Islet of Langerhans (tissue), 1 donor: ENCODE results near the gene ATP5PD.
A peak's percentile ranks its signal among the peaks of the same experiment; 100 is the strongest.

ENCODE experiments used
- FAIRE-seq: peaks from one replicate; lab custom pipeline; 2011; peaks lifted over from hg19 to GRCh38; lab: Jason Lieb, UNC

ATP5PD gene

GRCh38 chr17:75046407-75047289 is at the start of gene ATP5PD, which contains the start of gene KCTD2:
Gene ATP5PD (minus strand): TSS chr17:75046969. CDS start chr17:75042650, 4,319 bp downstream.
Gene KCTD2 (plus strand): TSS chr17:75047225. CDS start chr17:75047251, 26 bp downstream.
- peak; percentile 21 for FAIRE-seq

GRCh38 chr17:75096082-75096625 is 49.4 kb upstream of the ATP5PD start:
- FAIRE-seq, result no peak

DNA sequence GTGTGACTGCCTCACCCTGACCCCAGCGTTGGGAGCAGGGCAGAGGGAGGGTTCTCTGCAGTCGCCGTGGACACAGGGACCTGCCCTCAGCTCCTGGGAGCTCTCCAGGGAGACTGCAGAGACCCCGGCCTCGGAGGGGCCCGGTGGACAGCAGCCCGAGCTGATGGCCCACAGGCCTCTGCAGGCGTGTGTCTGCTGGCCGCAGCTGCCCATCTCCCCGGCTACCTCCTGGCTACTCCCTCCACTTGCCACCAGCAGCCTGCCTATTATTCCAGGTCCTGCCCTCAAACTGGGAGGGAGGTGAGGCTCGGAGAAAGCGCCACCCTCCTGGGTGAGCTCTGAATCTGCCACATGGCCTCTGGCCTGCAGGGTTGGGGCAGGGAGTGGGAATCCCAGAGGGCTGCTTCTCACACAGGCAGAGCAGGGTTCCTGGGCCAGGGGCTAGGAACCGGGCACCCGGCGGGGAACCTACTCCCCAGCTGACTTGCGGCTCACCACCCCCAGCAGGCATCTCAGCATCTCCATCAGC is 48.2 kb upstream of the ATP5PD start:
- no peak for FAIRE-seq

DNA sequence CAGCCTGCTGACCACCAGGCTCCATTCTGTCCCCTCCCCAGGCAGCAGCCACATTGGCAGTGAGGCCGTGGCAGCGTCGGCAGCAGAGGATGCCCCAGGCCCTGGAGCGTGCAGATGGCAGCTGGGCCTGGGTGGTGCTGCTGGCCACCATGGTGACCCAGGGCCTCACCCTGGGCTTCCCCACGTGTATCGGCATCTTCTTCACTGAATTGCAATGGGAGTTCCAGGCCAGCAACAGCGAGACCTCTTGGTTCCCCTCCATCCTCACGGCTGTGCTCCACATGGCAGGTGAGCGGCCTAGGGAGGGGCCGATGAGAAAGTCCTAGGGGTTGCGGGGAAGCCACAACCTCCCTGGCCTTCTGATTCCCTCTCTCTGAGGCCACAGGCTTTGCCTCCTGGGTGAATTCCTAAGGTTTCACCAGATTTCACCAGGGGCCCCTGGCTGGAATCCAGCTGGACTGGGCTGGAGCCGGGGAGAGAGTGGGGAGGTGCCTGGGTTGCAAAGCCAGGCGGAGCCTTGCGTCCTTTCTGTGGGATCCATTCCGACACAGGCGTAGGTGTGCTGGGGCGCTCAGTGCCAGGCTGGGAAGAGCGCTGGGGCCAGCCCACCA is 46.9 kb upstream of the ATP5PD start:
- FAIRE-seq, result no peak

GRCh38 chr17:75091855-75092327 is 45.1 kb upstream of the ATP5PD start:
- FAIRE-seq, result no peak

DNA sequence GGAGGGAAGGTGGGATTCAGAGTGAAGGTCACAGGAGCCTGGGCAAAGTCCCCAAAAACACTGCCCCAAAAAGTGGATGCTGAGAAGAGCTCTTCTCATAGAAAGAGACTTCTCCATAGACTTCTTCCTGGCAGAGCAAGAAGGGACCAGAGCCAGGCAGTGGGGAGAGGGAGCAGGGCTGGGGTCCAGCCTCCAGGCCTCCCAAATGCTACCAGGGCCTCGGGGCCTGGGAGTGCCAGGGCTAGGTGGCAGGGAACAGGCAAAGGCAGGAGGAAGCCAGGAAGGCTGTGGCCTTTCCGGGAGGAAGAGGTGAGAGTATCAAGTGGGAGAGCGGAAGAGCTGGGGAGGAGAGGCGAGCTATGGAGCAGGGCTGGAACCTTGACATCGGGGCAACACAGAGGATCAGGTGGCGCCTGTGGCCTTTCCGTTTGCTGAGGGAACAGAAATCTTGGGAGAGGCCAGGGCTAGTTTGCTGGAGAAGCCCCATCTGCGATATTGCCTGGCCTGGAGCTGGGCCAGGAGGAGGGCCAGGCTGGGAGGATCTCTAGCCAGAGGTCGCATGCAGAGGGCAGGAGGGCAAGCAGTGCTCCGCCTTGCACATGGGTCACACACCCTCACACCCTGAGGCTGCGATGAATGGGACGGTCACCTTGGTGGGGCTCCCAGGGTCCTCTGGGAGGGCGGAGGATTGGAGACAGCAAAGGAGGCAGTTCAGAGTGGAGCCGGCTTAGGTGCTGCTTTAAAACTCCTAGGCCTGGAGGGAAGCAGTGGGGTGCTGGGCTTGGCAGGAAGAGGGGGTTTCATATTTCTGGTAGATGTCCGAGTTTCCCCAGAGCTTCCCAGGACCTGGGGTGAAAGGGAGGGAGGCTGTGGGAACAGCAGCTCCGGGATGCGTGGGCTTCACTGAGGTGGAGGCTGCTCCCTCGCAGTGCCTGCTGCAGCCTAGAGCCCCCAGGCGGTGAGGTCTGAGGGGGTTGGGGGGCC is 44.4 kb upstream of the ATP5PD start:
- FAIRE-seq, result no peak

DNA sequence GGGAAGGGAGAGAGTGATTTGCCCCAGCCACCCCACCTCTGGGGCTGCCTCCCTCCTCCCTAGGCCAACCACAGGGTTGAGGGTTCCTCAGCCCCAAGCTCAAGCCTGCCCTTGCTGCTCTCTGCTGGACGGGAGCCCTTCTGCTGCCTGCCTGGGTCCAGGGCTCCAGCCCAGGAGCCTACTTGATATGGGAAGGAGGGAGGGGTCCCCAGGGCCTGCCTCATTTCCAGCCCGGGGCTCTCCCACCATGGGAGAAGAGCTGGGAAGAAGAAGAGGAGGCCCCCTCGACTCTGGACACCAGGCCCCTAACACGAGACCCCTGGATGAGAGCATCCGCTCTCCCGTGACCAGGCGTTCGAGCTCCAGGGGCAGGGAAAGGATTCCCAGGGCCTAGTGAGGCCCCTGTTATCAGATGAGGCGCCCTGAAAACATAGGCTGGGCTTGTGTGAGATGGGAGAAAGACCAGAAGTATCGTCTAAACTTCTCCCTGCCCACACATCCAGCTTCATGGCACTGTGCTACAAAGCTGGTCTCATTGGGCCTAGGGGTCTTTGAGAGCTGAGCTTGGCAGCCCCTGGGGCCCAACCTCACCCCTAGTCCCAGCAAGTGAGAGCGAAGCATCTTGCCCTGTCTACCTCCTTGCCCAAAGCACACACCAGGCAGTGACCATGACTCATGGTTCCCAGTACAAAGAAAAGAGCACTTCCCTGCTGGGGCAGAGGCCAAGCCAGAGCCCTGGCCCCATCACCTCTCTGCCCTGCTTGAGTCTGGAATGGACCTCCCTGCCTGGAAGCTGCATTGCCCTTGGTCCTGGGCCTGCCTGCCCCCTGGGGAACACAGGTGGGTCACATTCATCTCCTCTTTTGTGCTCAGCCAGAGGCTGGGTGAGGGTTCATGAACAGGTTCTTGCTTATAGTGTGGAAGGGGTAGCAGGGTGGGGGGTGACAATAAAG is 42.0 kb upstream of the ATP5PD start:
- FAIRE-seq, result no peak

GRCh38 chr17:75087558-75088453 is 41.0 kb upstream of the ATP5PD start, which contains the start of gene SLC16A5:
Gene SLC16A5 (plus strand): TSS chr17:75087954. CDS start chr17:75093637, 5,683 bp downstream.
- FAIRE-seq, result no peak

DNA sequence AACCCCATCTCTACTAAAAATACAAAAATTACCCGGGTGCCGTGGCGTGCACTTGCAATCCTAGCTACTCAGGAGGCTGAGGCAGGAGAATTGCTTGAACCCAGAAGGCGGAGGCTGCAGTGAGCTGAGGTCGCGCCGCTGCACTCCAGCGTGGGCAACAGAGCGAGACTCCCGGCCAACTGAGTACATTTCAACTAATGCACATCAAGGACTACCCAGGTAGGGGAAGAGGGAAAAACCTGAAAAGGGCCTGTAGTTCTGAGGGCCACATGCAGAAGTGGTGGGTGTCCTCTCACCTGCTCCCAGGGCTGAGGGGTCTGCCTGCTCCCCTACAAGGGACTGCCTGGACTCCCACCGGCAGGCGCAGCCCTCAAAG is 40.4 kb upstream of the ATP5PD start:
- no peak for FAIRE-seq

- no peak for FAIRE-seq
These were observed 39.9 kb upstream of the ATP5PD start for GRCh38 chr17:75086496-75087181.

DNA sequence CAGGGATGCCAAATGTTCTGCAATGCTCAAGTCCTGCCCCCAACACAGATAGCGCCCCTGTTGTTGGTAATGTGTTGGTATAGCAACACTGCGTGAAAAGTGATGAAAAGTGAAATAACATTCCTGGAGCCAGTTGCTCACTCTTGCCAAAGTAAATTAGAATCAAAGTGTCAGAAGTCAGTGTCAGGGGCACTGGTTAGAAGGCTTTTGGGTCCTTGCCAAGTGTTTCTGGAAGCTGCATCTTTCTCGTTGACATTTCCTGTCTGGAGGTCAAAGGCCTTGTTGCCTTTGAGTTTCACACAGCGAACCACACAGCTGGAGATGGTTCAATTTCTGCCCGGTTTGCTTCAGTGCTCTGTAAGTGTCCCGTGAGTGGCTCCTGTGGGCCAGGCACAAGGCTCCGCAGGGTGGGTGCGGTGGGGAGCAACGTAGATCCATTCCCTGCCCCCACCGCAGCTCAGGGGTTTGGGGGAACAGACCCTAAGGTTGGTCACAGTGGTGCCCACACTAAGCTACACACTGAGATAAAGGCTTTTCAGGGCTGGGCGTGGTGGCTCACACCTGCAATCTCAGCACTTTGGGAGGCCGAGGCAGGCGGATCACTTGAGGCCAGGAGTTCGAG is 37.4 kb upstream of the ATP5PD start:
- no peak for FAIRE-seq

DNA sequence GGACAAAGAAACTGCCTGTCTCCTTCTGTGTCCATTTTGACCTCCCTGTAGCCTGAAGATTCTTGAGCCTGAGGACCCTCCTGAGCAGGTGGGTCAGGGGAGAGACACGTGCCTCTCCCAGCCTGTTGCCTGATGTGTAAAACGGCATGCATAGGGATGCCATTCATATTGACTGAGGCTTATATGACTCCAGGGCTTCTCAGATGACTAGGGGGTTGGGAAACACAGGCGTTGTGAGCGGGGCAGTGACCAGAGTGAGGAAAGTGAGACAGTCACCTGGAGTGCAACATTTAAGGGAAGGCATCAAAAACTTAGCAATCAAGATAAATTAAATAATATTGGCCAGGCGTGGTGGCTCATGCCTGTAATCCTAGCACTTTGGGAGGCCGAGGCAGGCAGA is 35.9 kb upstream of the ATP5PD start:
- FAIRE-seq, result no peak

GRCh38 chr17:75081611-75082540 is 35.1 kb upstream of the ATP5PD start:
- FAIRE-seq, result no peak

GRCh38 chr17:75079023-75079373 is 32.2 kb upstream of the ATP5PD start:
- no peak for FAIRE-seq

- FAIRE-seq, result no peak
These were observed 31.7 kb upstream of the ATP5PD start for GRCh38 chr17:75078284-75079022.

GRCh38 chr17:75077496-75078283 is 30.9 kb upstream of the ATP5PD start:
- no peak for FAIRE-seq
